Thyroid gland (tissue), 4 donors: ENCODE data around the gene ACSM2B.

Source experiments
- POLR2A ChIP-seq, 2 donors: fragments of 450-650 bp; IDR thresholded peaks; one replicate each; pipeline ENCODE4 v1.6.1; 2017; ENCODE audit warnings: antibody characterized with exemption in 2 of 2, mild to moderate bottlenecking in 2 of 2, moderate library complexity in 1 of 2
- TF ChIP-seq, protein P1 (sequence below), 6 experiments: fragments of 200-600 bp in 3 of 6; fragments of 450-650 bp in 3 of 6; sonication (generic) in 3 of 6; IDR thresholded peaks; one replicate each; pipeline ENCODE4 v1.5.1; 2016 to 2019; ENCODE audit warnings: antibody characterized with exemption in 6 of 6, mild to moderate bottlenecking in 2 of 6, inconsistent platforms in 1 of 6, moderate library complexity in 1 of 6

DNA sequence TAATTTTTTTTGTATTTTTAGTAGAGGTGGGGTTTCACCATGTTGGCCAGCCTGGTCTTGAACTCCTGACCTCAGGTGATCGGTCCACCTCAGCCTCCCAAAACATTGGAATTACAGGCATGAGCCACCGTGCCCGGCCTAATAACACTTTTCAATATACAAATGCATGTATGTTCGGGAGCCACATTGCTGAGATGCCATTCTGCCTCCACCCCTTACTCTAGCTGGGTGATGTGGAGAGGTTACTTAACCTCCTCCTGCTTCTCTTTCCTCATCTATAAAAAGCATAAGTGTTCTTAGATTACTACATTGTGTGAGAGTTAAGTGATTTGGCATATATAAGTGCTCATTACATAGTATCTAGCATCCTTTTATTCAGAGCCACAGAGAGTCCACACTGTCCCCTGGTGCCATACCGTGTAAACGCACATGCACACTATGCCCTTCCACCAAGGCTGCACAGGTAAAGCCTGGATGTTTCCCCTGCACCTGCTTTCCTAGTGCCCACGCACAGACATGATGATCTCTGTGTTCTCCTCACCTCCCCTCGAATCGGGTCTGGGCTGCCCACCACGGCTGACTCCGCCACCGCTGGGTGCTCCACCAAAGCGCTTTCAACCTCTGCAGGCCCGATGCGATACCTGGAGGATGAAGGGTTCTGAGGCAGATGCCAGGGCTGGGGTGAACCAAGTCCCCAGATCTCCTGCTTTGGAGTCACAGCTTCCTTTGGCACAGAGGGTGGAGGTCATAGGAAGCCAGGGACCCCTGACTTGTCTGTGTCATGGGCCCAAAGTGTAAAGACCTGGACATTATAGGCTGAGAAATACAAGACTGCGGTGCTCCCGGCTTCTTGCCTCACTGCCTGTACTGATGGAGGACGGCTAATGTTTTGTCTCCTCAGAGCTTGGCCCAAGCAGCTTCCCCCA is 49.0 kb upstream of the ACSM2B start:
- TF ChIP-seq, protein P1, sequence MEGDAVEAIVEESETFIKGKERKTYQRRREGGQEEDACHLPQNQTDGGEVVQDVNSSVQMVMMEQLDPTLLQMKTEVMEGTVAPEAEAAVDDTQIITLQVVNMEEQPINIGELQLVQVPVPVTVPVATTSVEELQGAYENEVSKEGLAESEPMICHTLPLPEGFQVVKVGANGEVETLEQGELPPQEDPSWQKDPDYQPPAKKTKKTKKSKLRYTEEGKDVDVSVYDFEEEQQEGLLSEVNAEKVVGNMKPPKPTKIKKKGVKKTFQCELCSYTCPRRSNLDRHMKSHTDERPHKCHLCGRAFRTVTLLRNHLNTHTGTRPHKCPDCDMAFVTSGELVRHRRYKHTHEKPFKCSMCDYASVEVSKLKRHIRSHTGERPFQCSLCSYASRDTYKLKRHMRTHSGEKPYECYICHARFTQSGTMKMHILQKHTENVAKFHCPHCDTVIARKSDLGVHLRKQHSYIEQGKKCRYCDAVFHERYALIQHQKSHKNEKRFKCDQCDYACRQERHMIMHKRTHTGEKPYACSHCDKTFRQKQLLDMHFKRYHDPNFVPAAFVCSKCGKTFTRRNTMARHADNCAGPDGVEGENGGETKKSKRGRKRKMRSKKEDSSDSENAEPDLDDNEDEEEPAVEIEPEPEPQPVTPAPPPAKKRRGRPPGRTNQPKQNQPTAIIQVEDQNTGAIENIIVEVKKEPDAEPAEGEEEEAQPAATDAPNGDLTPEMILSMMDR (IDR thresholded peaks at IDR 0.05): no peak
- no peak for TF ChIP-seq POLR2A (IDR thresholded peaks at IDR 0.05)
